CD8-positive, alpha-beta memory T cell (primary cell): Measurements from ENCODE around the gene LRP1B. TPM values are rescaled to one million over a fixed set of nuclear protein-coding genes. Genes with fewer than 3 reads are reported as not detected.

Experiments used
- CTCF ChIA-PET: fragments of 350-600 bp; sonication (Branson Sonifier 250); formaldehyde crosslinking; loops from one replicate; lab custom pipeline; 2021; ENCODE audit warnings: antibody characterized with exemption; lab: Charles Lee
- POLR2A ChIA-PET: fragments of 350-600 bp; sonication (Branson Sonifier 250); formaldehyde crosslinking; loops from one replicate; lab custom pipeline; 2021; ENCODE audit warnings: antibody characterized with exemption; lab: Charles Lee
- DNase-seq, 5 donors: peaks; one replicate each; pipeline versions ENCODE4 v3.0.0 to v3.0.0-alpha.2; 2020 to 2022; ENCODE audit warnings: mixed read lengths in 1 of 5
- H3K27ac ChIP-seq: one replicate; pipeline ENCODE4 v1.7.0; 2013; ENCODE audit warnings: low read depth, mild to moderate bottlenecking, low read length, moderate library complexity
- H3K27me3 ChIP-seq: 2 replicates; pipeline ENCODE4 v1.7.0; 2013; ENCODE audit warnings: low read length, mild to moderate bottlenecking; ENCODE audit not compliant: insufficient read depth, poor library complexity, severe bottlenecking
- H3K36me3 ChIP-seq: 2 replicates; pipeline ENCODE4 v1.7.0; 2013; ENCODE audit warnings: mild to moderate bottlenecking, low read length, moderate library complexity; ENCODE audit not compliant: insufficient read depth
- H3K4me1 ChIP-seq: 2 replicates; pipeline ENCODE4 v1.7.0; 2013; ENCODE audit warnings: mild to moderate bottlenecking, low read length, moderate library complexity; ENCODE audit not compliant: insufficient read depth
- H3K4me3 ChIP-seq: 2 replicates; pipeline ENCODE4 v1.7.0; 2013; ENCODE audit warnings: mild to moderate bottlenecking, low read length
- H3K9me3 ChIP-seq: 2 replicates; pipeline ENCODE4 v1.7.0; 2013; ENCODE audit warnings: mild to moderate bottlenecking, low read length
- H3K27ac Mint-ChIP-seq, 8 donors: one replicate each; pipeline ENCODE4 v1.8.0; 2020 to 2021; ENCODE audit warnings: mixed read lengths in 8 of 8, mild to moderate bottlenecking in 6 of 8, inconsistent platforms in 3 of 8, moderate library complexity in 3 of 8
- H3K27me3 Mint-ChIP-seq, 2 donors: one replicate each; pipeline ENCODE4 v1.8.0; 2020 to 2021; ENCODE audit warnings: mixed read lengths in 2 of 2, mild to moderate bottlenecking in 1 of 2, moderate library complexity in 1 of 2
- H3K36me3 Mint-ChIP-seq, 3 donors: one replicate each; pipeline ENCODE4 v1.8.0; 2020 to 2021; ENCODE audit warnings: mixed read lengths in 3 of 3, inconsistent platforms in 1 of 3, mild to moderate bottlenecking in 1 of 3
- H3K4me1 Mint-ChIP-seq, 3 donors: one replicate each; pipeline ENCODE4 v1.8.0; 2020 to 2021; ENCODE audit warnings: mixed read lengths in 3 of 3, inconsistent platforms in 1 of 3, mild to moderate bottlenecking in 1 of 3
- H3K4me3 Mint-ChIP-seq, 7 donors: one replicate each; pipeline ENCODE4 v1.8.0; 2020 to 2021; ENCODE audit warnings: mixed read lengths in 7 of 7, mild to moderate bottlenecking in 6 of 7, moderate library complexity in 4 of 7, inconsistent platforms in 2 of 7
- H3K9me3 Mint-ChIP-seq, 5 donors: one replicate each; pipeline ENCODE4 v1.8.0; 2020 to 2022; ENCODE audit warnings: mixed read lengths in 5 of 5, mild to moderate bottlenecking in 3 of 5, moderate library complexity in 2 of 5, inconsistent platforms in 1 of 5
- polyA plus RNA-seq: library from polyadenylated mRNA; unstranded; fragments of 300-500 nt; fragmentation: Illumina TruSeq; gene quantifications from one replicate; pipeline ENCODE4 v1.2.3, GENCODE V29; 2021
- total RNA-seq, 2 experiments: library from RNA; stranded (reverse); gene quantifications; one replicate each; pipeline ENCODE4 v1.2.3, GENCODE V29; 2021

Gene LRP1B
- total and polyA plus RNA-seq, 3 experiments from 2014 or later = not detected

GRCh38 chr2:140183056-140183765 lies 1947.6 kb downstream of the LRP1B start:
- Histone ChIP-seq H3K27ac (no peak overlapping the region), H3K36me3 (no peaks in the 10 kb centered on the region), H3K4me3 (no peak overlapping the region), H3K27me3 (no peaks in the 10 kb centered on the region), H3K4me1 (no peaks in the 10 kb centered on the region), H3K9me3 (no peaks in the 10 kb centered on the region)
- H3K4me1 Mint-ChIP-seq = no peaks in the 10 kb centered on the region
- peak overlapping the region in 1 of 8 donors; percentile 27 for H3K27ac Mint-ChIP-seq
- POLR2A ChIA-PET = no interaction called here
- H3K27me3 Mint-ChIP-seq = no peaks in the 10 kb centered on the region
- CTCF ChIA-PET = no interaction called here
- DNase-seq = no peak
- H3K36me3 Mint-ChIP-seq = no peaks in the 10 kb centered on the region
- peaks cover 9 to 22% (median 13%) of the 10 kb centered on the region in 5 donors for H3K9me3 Mint-ChIP-seq
- no peak overlapping the region for H3K4me3 Mint-ChIP-seq
